Measurements from ENCODE around the gene PIK3C3.

Gene PIK3C3

GRCh38 chr18:41954827-41955613, at the start of gene PIK3C3:
Gene PIK3C3 (plus strand): TSS chr18:41955234. CDS start chr18:41955292, 58 bp downstream.
- DNase-seq (ENCODE audit: low read depth in 2 of 2): peak; percentile 93 to 95

DNA sequence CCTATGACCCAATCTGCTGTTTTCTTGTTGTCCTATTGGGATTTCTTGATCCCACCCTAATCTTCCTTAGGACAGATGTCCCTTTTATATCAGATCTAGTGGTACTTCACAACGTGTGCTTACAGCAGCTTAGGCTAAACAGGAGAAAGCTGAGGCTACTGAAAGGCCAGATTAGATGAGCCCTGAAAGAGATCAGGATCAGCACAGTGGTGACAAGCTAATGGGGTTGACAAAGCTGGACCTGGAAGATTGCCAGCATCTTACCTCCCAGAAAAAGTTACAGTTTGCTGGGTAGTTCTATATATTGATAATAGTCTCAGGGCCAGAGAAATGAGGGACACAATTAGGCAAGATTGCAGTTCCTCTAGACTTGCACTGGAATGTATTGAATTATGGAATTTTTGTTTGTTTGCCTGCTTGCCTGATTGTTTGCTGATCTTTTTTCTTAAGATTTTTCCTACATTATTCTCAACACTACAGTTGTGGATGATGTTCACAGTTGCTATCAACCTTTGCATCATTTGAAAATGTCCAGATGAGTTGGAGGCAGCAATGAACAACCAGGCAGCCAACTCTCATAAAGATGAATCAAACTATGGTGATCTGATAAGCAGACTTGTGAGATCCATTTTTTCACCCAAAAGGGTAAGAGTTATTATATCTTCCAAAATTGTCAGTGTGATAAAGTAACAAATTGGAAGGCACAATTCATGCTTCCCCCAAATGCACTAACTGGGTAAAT, 49.1 kb upstream of the PIK3C3 start:
- no peak for DNase-seq (ENCODE audit: low read depth in 2 of 2)

DNA sequence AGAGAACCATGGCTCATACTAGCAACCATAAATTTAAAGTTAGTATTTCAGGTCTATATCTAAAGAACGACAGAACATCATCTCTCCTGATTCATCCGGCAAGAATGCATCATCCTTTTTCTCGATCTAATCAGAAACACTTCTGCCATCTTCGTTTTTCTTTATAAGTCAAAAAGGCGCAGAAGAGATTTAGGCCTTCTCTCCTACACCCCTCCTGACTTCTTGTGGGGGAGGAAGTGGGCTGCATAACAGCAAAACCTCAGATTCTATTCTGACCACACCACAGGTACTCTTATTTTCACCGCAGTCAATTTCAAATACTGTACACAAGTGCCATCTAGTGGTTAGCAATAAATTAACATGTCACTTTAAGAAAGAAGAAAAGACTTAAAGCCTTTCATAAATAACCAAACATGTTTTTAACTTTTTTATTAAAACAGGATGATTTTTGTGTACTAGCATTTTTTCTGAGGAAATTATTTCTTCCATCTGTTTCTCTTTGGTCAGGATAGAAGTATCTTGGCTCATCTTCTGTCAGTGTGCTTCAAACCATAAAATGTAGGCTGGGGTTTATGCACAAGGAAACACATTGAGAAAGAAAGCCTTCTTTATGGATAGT, 48.4 kb upstream of the PIK3C3 start:
- no peak for DNase-seq (ENCODE audit: low read depth in 2 of 2)

DNA sequence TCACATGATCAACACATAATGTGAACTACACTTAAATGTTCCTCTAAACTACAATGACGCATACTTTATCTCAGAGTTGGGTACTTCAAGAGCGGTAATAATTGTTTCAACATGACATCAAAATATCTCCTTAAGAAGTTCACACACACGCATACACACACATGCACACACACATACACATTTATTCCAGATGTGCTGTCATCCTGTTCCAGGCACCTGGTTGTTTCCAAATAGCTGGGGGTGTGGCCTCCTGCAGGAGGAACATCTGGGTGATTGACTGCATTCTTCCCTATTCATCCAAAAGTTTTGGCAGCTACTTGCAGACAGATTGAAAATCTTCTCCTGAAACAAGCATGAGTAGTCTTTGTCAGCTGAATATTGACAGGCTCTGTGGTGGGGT, 37.9 kb upstream of the PIK3C3 start:
- no peak for DNase-seq (ENCODE audit: low read depth in 2 of 2)

- DNase-seq (ENCODE audit: low read depth in 2 of 2): no peak
These were observed 33.3 kb upstream of the PIK3C3 start for GRCh38 chr18:41921770-41922169.

DNA sequence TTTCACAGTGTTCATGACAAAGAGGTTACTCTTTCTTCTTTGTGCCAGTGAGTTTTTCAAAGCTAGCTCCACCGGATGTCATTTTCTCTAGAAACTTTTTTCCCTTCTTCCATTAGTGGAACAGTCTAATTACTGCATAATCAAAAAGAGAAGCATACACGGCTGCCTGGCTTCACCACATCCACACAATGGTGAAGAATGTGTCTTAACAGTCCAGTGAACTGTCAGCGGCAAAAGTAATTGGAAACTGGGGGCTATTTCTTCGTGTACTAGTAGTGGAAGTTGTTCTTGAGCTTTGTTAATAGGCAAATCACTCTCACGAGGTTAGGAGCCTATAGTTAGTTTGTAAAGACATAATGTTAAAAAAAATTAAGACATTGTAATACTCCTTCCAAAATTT, 32.9 kb upstream of the PIK3C3 start:
- no peak for DNase-seq (ENCODE audit: low read depth in 2 of 2)

DNA sequence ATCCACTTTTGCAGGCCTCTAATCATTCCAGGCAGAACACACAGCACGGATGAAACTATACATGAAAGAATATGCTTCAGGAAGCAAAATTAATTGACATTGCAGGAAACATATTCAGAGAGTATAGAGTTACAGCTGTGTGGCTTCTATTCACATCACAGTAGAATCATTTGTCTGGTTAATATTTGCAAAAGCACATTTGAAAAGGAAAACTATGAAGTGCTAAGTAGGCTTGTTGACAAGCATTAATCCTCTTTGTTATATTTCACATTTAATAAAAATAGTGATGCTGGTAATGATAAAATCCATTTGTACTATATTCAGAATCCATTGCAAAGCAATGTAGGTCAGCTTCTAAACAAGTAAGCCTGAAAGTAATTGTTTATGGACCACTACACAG, 32.2 kb upstream of the PIK3C3 start:
- DNase-seq (ENCODE audit: low read depth in 2 of 2): no peak

- DNase-seq (ENCODE audit: low read depth in 2 of 2): no peak
These were observed 31.6 kb upstream of the PIK3C3 start for GRCh38 chr18:41923446-41923845.

- DNase-seq (ENCODE audit: low read depth in 2 of 2): no peak
These were observed 26.5 kb upstream of the PIK3C3 start for GRCh38 chr18:41928581-41928980.

DNA sequence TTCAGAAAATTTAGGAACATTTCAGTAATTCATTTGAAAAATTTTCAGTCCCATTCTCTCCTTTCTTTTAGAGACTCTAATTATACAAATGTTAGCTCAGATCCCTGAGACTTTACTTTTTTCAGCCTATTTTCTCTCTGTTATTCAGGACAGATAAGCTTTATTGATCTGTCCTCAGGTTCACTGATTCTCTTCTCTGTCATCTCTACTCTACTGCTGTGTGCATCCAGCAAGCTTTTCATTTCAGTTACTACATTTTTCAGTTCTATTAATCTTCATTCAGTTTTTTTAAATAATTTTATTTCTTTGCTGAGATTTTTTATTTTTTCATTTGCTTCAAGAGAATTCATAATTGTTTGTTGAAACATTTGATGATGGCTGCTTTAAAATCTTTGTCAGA, 22.1 kb upstream of the PIK3C3 start:
- DNase-seq (ENCODE audit: low read depth in 2 of 2): no peak

- no peak for DNase-seq (ENCODE audit: low read depth in 2 of 2)
These were observed 21.3 kb upstream of the PIK3C3 start for GRCh38 chr18:41933778-41934177.

- no peak for DNase-seq (ENCODE audit: low read depth in 2 of 2)
These were observed 18.4 kb upstream of the PIK3C3 start for GRCh38 chr18:41936471-41937134.

- DNase-seq (ENCODE audit: low read depth in 2 of 2): no peak
These were observed 16.6 kb upstream of the PIK3C3 start for GRCh38 chr18:41938445-41938844.

DNA sequence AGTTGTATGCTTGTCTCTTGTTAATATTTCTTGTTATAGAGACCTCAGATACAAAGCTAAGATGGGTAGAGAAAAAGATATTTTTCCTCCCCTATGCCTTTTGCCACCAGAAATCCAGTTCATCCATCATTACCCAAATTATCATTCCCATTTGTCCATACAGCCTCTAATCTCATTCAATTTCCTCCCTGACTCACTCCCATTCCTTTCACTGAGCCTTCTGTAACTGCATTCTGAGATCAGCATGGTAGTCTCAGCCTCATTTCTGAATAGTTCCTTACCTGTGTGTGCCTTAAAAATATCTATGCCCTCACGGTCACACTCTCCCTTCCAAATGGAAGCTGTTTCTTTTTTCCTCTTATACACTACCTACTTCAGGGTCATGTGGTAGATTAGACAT, 15.7 kb upstream of the PIK3C3 start:
- no peak for DNase-seq (ENCODE audit: low read depth in 2 of 2)

- DNase-seq (ENCODE audit: low read depth in 2 of 2): no peak
These were observed 14.4 kb upstream of the PIK3C3 start for GRCh38 chr18:41940506-41941215.

DNA sequence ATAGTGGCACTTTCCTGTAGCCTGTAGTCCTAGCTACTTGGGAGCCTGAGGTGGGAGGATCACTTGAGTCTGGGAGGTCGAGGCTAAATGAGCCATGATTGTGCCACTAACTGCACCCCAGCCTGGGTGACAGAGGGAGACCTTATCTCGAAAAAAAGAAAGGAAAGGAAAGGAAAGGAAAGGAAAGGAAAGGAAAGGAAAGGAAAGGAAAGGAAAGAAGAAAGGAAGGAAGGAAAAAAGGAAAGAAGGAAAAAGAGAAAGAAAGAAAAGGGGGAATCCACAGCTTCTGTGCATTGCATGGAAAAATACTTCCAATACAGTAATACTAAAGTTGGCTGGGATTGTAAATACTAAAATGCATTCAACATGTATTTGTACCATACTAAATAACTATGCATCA, 12.8 kb upstream of the PIK3C3 start:
- DNase-seq (ENCODE audit: low read depth in 2 of 2): no peak

GRCh38 chr18:41948544-41949110, 6.4 kb upstream of the PIK3C3 start:
- no peak for DNase-seq (ENCODE audit: low read depth in 2 of 2)

GRCh38 chr18:41949206-41949920, 5.7 kb upstream of the PIK3C3 start:
- no peak for DNase-seq (ENCODE audit: low read depth in 2 of 2)

GRCh38 chr18:41955688-41956087, 654 bp downstream of the PIK3C3 start:
- DNase-seq (ENCODE audit: low read depth in 2 of 2): no peak

DNA sequence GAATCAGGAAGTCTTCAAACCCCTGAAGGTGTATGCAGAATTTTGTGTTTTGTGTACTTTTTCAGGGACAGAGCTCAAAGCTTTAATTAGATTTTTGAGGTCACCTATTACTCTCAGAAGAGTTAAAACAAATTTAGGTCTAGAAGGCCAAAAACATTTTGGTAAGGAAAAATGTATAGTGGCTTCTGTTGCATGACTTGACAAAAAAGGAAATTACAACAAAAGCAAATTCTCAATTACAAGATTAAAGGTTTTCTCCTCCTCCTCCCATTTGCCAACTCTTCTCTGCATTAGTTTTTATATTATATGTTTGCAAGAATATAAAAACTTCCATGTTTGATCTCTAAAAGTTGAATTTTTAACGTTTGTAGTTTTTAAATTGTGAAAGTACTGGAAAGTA, 4.0 kb downstream of the PIK3C3 start:
- DNase-seq (ENCODE audit: low read depth in 2 of 2): no peak

Data from stimulated activated CD8-positive, alpha-beta memory T cell treated with anti-CD3 and anti-CD28 coated beads, Interleukin-2, amount 100 ng/mL, for 1 hour (primary cell).